Thyroid gland (tissue), 4 donors: Measurements from ENCODE around the gene NUDT13. TPM values are rescaled to one million over a fixed set of nuclear protein-coding genes. Genes with fewer than 3 reads are reported as not detected.

Experiments used
- DNase-seq, 2 donors: peaks; one replicate each; pipeline ENCODE4 v3.0.0-alpha.2; 2019
- H3K27ac ChIP-seq, 3 donors: fragments of 200-600 bp; sonication (generic); 1 replicate in 2 of 3; 2 replicates in 1 of 3; pipeline ENCODE4 v1.5.1; 2016 to 2019; ENCODE audit warnings: mild to moderate bottlenecking in 1 of 3, moderate library complexity in 1 of 3
- H3K27me3 ChIP-seq: fragments of 200-600 bp; sonication (generic); one replicate; pipeline ENCODE4 v1.5.1; 2019
- H3K36me3 ChIP-seq, 2 donors: fragments of 200-600 bp; sonication (generic); one replicate each; pipeline ENCODE4 v1.5.1; 2016 to 2019
- H3K4me1 ChIP-seq, 2 donors: fragments of 200-600 bp; sonication (generic); one replicate each; pipeline ENCODE4 v1.5.1; 2017 to 2019
- H3K4me3 ChIP-seq, 3 donors: fragments of 200-600 bp; sonication (generic); replicated peaks in 1 of 3; 1 replicate in 2 of 3; 2 replicates in 1 of 3; pipeline ENCODE4 v1.5.1; 2016; ENCODE audit warnings: mild to moderate bottlenecking in 1 of 3
- H3K9me3 ChIP-seq: fragments of 200-600 bp; sonication (generic); one replicate; pipeline ENCODE4 v1.5.1; 2017
- POLR2A ChIP-seq, 2 donors: fragments of 450-650 bp; IDR thresholded peaks; one replicate each; pipeline ENCODE4 v1.6.1; 2017; ENCODE audit warnings: antibody characterized with exemption in 2 of 2, mild to moderate bottlenecking in 2 of 2, moderate library complexity in 1 of 2
- WGBS, 2 donors: methylation state at CpG; one replicate each; pipeline ENCODE4 v1.1.5; 2017; 5-methylcytosine and 5-hydroxymethylcytosine counted together
- intact Hi-C: fragments of 100-400 bp; cut with DNase I; formaldehyde crosslinking; loops from one replicate; pipeline ENCODE4 v1.15.1; 2023
- total RNA-seq, 4 donors: library from RNA; depleted of rRNA; stranded (reverse); fragments of >200 nt; gene quantifications; one replicate each; pipeline ENCODE4 v1.2.3, GENCODE V29; 2016
- TF ChIP-seq, protein P1 (sequence below), 6 experiments: fragments of 200-600 bp in 3 of 6; fragments of 450-650 bp in 3 of 6; sonication (generic) in 3 of 6; IDR thresholded peaks; one replicate each; pipeline ENCODE4 v1.5.1; 2016 to 2019; ENCODE audit warnings: antibody characterized with exemption in 6 of 6, mild to moderate bottlenecking in 2 of 6, inconsistent platforms in 1 of 6, moderate library complexity in 1 of 6

The NUDT13 gene
- total RNA-seq, 4 donors from 2014 or later = 1.9 to 4.1 (median 3.6) TPM

GRCh38 chr10:73094986-73095480 lies 15.2 kb upstream of the NUDT13 start:
- WGBS, 2 donors = 4 to 7% methylated on average over 5 of the region's 5 CpGs

GRCh38 chr10:73095481-73096021 lies 14.7 kb upstream of the NUDT13 start:
- peak; percentile 60 to 64 for DNase-seq
- WGBS, 2 donors = 1% methylated on average over 14 of the region's 14 CpGs
- intact Hi-C loops = no loop called here
- H3K4me1 ChIP-seq = peaks cover 0 to 11% of the 10 kb centered on the region in 2 donors
- H3K36me3 ChIP-seq = no peaks in the 10 kb centered on the region
- H3K9me3 ChIP-seq = no peaks in the 10 kb centered on the region
- H3K27ac ChIP-seq = peak overlapping the region; percentile 94 to 98 (median 97)
- H3K4me3 ChIP-seq = peak overlapping the region; percentile 71 to 98 (median 72)
- no peaks in the 10 kb centered on the region for H3K27me3 ChIP-seq
- TF ChIP-seq, protein P1, sequence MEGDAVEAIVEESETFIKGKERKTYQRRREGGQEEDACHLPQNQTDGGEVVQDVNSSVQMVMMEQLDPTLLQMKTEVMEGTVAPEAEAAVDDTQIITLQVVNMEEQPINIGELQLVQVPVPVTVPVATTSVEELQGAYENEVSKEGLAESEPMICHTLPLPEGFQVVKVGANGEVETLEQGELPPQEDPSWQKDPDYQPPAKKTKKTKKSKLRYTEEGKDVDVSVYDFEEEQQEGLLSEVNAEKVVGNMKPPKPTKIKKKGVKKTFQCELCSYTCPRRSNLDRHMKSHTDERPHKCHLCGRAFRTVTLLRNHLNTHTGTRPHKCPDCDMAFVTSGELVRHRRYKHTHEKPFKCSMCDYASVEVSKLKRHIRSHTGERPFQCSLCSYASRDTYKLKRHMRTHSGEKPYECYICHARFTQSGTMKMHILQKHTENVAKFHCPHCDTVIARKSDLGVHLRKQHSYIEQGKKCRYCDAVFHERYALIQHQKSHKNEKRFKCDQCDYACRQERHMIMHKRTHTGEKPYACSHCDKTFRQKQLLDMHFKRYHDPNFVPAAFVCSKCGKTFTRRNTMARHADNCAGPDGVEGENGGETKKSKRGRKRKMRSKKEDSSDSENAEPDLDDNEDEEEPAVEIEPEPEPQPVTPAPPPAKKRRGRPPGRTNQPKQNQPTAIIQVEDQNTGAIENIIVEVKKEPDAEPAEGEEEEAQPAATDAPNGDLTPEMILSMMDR (IDR thresholded peaks at IDR 0.05) = no peak
- no peak for TF ChIP-seq POLR2A (IDR thresholded peaks at IDR 0.05)

More at GRCh38 chr10:73094986-73095480, 15.2 kb upstream of the NUDT13 start:
- intact Hi-C loops = no loop called here
- TF ChIP-seq POLR2A (IDR thresholded peaks at IDR 0.05) = no peak
- TF ChIP-seq, protein P1 (IDR thresholded peaks at IDR 0.05) = no peak
- Histone ChIP-seq H3K27me3 (no peaks in the 10 kb centered on the region), H3K4me1 (peaks cover 0 to 11% of the 10 kb centered on the region in 2 donors), H3K4me3 (peak overlapping the region in 2 of 3 donors; percentile 72 to 98), H3K27ac (peak overlapping the region; percentile 94 to 98 (median 97)), H3K9me3 (no peaks in the 10 kb centered on the region), H3K36me3 (no peaks in the 10 kb centered on the region)
- no peak for DNase-seq

DNA sequence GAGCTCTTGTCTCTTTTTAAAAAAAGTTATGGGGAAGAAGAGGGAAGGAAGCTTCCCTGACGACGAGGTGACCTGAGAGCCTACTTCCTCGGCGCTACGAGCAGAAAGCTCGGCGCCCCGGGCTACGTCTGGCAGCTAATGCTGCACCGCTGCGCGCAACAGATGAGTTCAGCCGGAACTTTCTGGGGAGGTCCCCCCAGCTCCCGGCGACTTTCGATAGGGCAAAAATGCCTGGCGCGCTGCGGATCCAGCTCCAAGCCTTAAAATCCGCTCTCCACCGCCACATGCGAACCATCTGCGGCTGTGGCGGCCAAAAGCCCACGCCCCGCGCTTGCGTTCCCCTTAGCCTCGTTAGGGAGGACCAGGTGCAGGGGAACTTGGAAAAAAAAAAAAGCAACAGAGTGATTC lies 14.2 kb upstream of the NUDT13 start:
- TF ChIP-seq POLR2A (IDR thresholded peaks at IDR 0.05) = peak in 1 of 2 donors; percentile 42
- TF ChIP-seq, protein P1 (IDR thresholded peaks at IDR 0.05) = no peak
- H3K4me1 ChIP-seq = peaks cover 0 to 11% of the 10 kb centered on the region in 2 donors
- peak; percentile 69 to 73 for DNase-seq
- H3K9me3 ChIP-seq = no peaks in the 10 kb centered on the region
- peak overlapping the region; percentile 94 to 98 (median 97) for H3K27ac ChIP-seq
- peak overlapping the region; percentile 71 to 98 (median 72) for H3K4me3 ChIP-seq
- 1% methylated on average over 29 of the region's 29 CpGs for WGBS, 2 donors
- H3K36me3 ChIP-seq = no peaks in the 10 kb centered on the region
- intact Hi-C loops = no loop called here
- H3K27me3 ChIP-seq = no peaks in the 10 kb centered on the region

- peak; percentile 93 to 99 for TF ChIP-seq POLR2A (IDR thresholded peaks at IDR 0.05)
- TF ChIP-seq, protein P1 (IDR thresholded peaks at IDR 0.05) = peak in 5 of 6 experiments; percentile 15 to 69 (median 60)
- intact Hi-C loops = no loop called here
- 0 to 1% methylated on average over 33 to 49 of the region's 75 CpGs for WGBS, 2 donors
- H3K4me3 ChIP-seq = peak within 1 kb of the TSS; percentile 71 to 98 (median 72)
- H3K9me3 ChIP-seq = no peaks in the 10 kb centered on the region
- H3K36me3 ChIP-seq = no peaks in the 10 kb centered on the region
- DNase-seq = peak; percentile 99 to 100
- peaks cover 0 to 11% of the 10 kb centered on the region in 2 donors for H3K4me1 ChIP-seq
- H3K27me3 ChIP-seq = no peaks in the 10 kb centered on the region
- H3K27ac ChIP-seq = peak within 1 kb of the TSS; percentile 94 to 98 (median 97)
Observed at GRCh38 chr10:73096449-73097304, 13.6 kb upstream of the NUDT13 start, which contains the start of gene P4HA1. P4HA1 (minus strand) TSS chr10:73096866; CDS start chr10:73074883, 21,983 bp downstream.
